Measurements from ENCODE around the gene DKC1.

The DKC1 gene

GRCh38 chrX:154761977-154762536 is 607 bp upstream of the DKC1 start:
- H3K27me3 Mint-ChIP-seq (ENCODE audit: low read depth): no peaks in the 10 kb centered on the region
- H3K9me3 Mint-ChIP-seq: peaks cover 3% of the 10 kb centered on the region
- peaks cover 14% of the 10 kb centered on the region for H3K4me1 Mint-ChIP-seq
- no peak for TF ChIP-seq CTCF (IDR thresholded peaks at IDR 0.05; ENCODE audit: unreplicated experiment in 3 of 3)
- H3K4me3 Mint-ChIP-seq: peak overlapping the region; percentile 88 to 92 (median 92)
- peaks cover 18% of the 10 kb centered on the region for H3K36me3 Mint-ChIP-seq (ENCODE audit: low read depth)
- peak overlapping the region; percentile 96 to 98 (median 96) for H3K27ac Mint-ChIP-seq

- H3K4me1 Mint-ChIP-seq: peaks cover 5% of the 10 kb centered on the region
- peaks cover 70% of the 10 kb centered on the region for H3K36me3 Mint-ChIP-seq (ENCODE audit: low read depth)
- H3K9me3 Mint-ChIP-seq: peaks cover 18% of the 10 kb centered on the region
- TF ChIP-seq CTCF (IDR thresholded peaks at IDR 0.05; ENCODE audit: unreplicated experiment in 3 of 3): no peak
- no peaks in the 10 kb centered on the region for H3K27me3 Mint-ChIP-seq (ENCODE audit: low read depth)
- no peak overlapping the region for H3K4me3 Mint-ChIP-seq
- no peak overlapping the region for H3K27ac Mint-ChIP-seq
Measured at GRCh38 chrX:154774622-154775021, 12.0 kb downstream of the DKC1 start.

- Mint-ChIP-seq H3K27me3 (ENCODE audit: low read depth) (no peaks in the 10 kb centered on the region), H3K4me1 (peaks cover 5% of the 10 kb centered on the region), H3K27ac (no peak overlapping the region), H3K4me3 (no peak overlapping the region), H3K9me3 (peaks cover 15% of the 10 kb centered on the region), H3K36me3 (ENCODE audit: low read depth) (peaks cover 64% of the 10 kb centered on the region)
- no peak for TF ChIP-seq CTCF (IDR thresholded peaks at IDR 0.05; ENCODE audit: unreplicated experiment in 3 of 3)
Measured at GRCh38 chrX:154775419-154776349, 13.0 kb downstream of the DKC1 start.

- Mint-ChIP-seq H3K4me1 (peaks cover 5% of the 10 kb centered on the region), H3K27me3 (ENCODE audit: low read depth) (no peaks in the 10 kb centered on the region), H3K4me3 (no peak overlapping the region), H3K9me3 (peaks cover 9% of the 10 kb centered on the region), H3K27ac (no peak overlapping the region), H3K36me3 (ENCODE audit: low read depth) (peaks cover 57% of the 10 kb centered on the region)
- no peak for TF ChIP-seq CTCF (IDR thresholded peaks at IDR 0.05; ENCODE audit: unreplicated experiment in 3 of 3)
Measured at GRCh38 chrX:154776753-154777152, 14.1 kb downstream of the DKC1 start.

- H3K4me1 Mint-ChIP-seq: peaks cover 5% of the 10 kb centered on the region
- peaks cover 10% of the 10 kb centered on the region for H3K9me3 Mint-ChIP-seq
- peaks cover 44% of the 10 kb centered on the region for H3K36me3 Mint-ChIP-seq (ENCODE audit: low read depth)
- no peak for TF ChIP-seq CTCF (IDR thresholded peaks at IDR 0.05; ENCODE audit: unreplicated experiment in 3 of 3)
- no peaks in the 10 kb centered on the region for H3K27me3 Mint-ChIP-seq (ENCODE audit: low read depth)
- no peak overlapping the region for H3K4me3 Mint-ChIP-seq
- H3K27ac Mint-ChIP-seq: no peak overlapping the region
Measured at GRCh38 chrX:154779261-154779660, 16.6 kb downstream of the DKC1 start.
